ENCODE measurements around the gene NID2.

GRCh38 chr14:52048116-52048515, 20.7 kb downstream of the NID2 start:
- TF ChIP-seq, protein P1, sequence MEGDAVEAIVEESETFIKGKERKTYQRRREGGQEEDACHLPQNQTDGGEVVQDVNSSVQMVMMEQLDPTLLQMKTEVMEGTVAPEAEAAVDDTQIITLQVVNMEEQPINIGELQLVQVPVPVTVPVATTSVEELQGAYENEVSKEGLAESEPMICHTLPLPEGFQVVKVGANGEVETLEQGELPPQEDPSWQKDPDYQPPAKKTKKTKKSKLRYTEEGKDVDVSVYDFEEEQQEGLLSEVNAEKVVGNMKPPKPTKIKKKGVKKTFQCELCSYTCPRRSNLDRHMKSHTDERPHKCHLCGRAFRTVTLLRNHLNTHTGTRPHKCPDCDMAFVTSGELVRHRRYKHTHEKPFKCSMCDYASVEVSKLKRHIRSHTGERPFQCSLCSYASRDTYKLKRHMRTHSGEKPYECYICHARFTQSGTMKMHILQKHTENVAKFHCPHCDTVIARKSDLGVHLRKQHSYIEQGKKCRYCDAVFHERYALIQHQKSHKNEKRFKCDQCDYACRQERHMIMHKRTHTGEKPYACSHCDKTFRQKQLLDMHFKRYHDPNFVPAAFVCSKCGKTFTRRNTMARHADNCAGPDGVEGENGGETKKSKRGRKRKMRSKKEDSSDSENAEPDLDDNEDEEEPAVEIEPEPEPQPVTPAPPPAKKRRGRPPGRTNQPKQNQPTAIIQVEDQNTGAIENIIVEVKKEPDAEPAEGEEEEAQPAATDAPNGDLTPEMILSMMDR (IDR thresholded peaks at IDR 0.05; ENCODE audit: low read depth, low read length, poor library complexity, severe bottlenecking) = no peak
- TF ChIP-seq EZH2phosphoT487 (IDR thresholded peaks at IDR 0.05; ENCODE audit: borderline replicate concordance, low read length) = no peak

Measured in DOHH2 (cell line).